Stimulated activated CD4-positive, alpha-beta T cell treated with anti-CD3 and anti-CD28 coated beads, Interleukin-2, amount 100 ng/mL, for 48 hours (primary cell): ENCODE results near the gene C17orf50.

Source experiments
- DNase-seq, 2 donors: peaks; one replicate each; pipeline ENCODE4 v3.0.0-alpha.2; 2020

Gene C17orf50

GRCh38 chr17:35757243-35757642 is 3.4 kb upstream of the C17orf50 start:
- DNase-seq: no peak

- no peak for DNase-seq
Measured at GRCh38 chr17:35761601-35762000, 914 bp downstream of the C17orf50 start.

GRCh38 chr17:35763767-35764122 is 3.1 kb downstream of the C17orf50 start:
- no peak for DNase-seq

GRCh38 chr17:35764123-35764991 is 3.7 kb downstream of the C17orf50 start:
- DNase-seq: peak; percentile 87 to 90

GRCh38 chr17:35765086-35765710 is 4.5 kb downstream of the C17orf50 start:
- DNase-seq: no peak

GRCh38 chr17:35765756-35766488 is 5.2 kb downstream of the C17orf50 start:
- no peak for DNase-seq

- no peak for DNase-seq
Measured at GRCh38 chr17:35766489-35766877, 5.8 kb downstream of the C17orf50 start.

GRCh38 chr17:35766903-35767510 is 6.3 kb downstream of the C17orf50 start:
- DNase-seq: no peak

GRCh38 chr17:35768797-35769196 is 8.1 kb downstream of the C17orf50 start:
- DNase-seq: no peak

- no peak for DNase-seq
Measured at GRCh38 chr17:35769895-35770486, 9.3 kb downstream of the C17orf50 start.

GRCh38 chr17:35773129-35773528 is 12.4 kb downstream of the C17orf50 start:
- DNase-seq: no peak

- no peak for DNase-seq
Measured at GRCh38 chr17:35773679-35774425, 13.2 kb downstream of the C17orf50 start.

- no peak for DNase-seq
Measured at GRCh38 chr17:35774499-35774898, 13.8 kb downstream of the C17orf50 start.

GRCh38 chr17:35775039-35775438 is 14.4 kb downstream of the C17orf50 start:
- DNase-seq: no peak

GRCh38 chr17:35775583-35775982 is 14.9 kb downstream of the C17orf50 start:
- DNase-seq: no peak

- DNase-seq: no peak
Measured at GRCh38 chr17:35778641-35779196, 18.0 kb downstream of the C17orf50 start.

GRCh38 chr17:35780950-35781349 is 20.3 kb downstream of the C17orf50 start:
- no peak for DNase-seq

- no peak for DNase-seq
Measured at GRCh38 chr17:35784895-35785294, 24.2 kb downstream of the C17orf50 start.

GRCh38 chr17:35786941-35787432 is 26.3 kb downstream of the C17orf50 start:
- DNase-seq: no peak

GRCh38 chr17:35788477-35789368 is 28.0 kb downstream of the C17orf50 start:
- no peak for DNase-seq

GRCh38 chr17:35790841-35791240 is 30.2 kb downstream of the C17orf50 start:
- no peak for DNase-seq
